Spleen (tissue), 11 donors: Measurements from ENCODE around the gene TLE1. TPM values are rescaled to one million over a fixed set of nuclear protein-coding genes. Genes with fewer than 3 reads are reported as not detected.
A peak's percentile ranks its signal among the peaks of the same experiment; 100 is the strongest.

Experiments
- DNase-seq: peaks from one replicate; pipeline ENCODE4 v3.0.0-alpha.2; 2020
- H3K27ac ChIP-seq, 8 donors: fragments of 200-600 bp; sonication (generic) in 7 of 8; 1 replicate in 4 of 8; 2 replicates in 4 of 8; pipeline versions ENCODE4 v1.5.0 to v1.8.0; 2016 to 2021; ENCODE audit warnings: inconsistent platforms in 4 of 8, mild to moderate bottlenecking in 4 of 8, moderate library complexity in 1 of 8
- H3K27me3 ChIP-seq, 7 donors: fragments of 200-600 bp; sonication (generic) in 6 of 7; replicated peaks in 1 of 7; 1 replicate in 4 of 7; 2 replicates in 3 of 7; pipeline versions ENCODE4 v1.5.0 to v1.8.0; 2016 to 2021; ENCODE audit warnings: inconsistent platforms in 3 of 7, mild to moderate bottlenecking in 1 of 7
- H3K36me3 ChIP-seq, 6 donors: fragments of 200-600 bp; sonication (generic) in 5 of 6; 1 replicate in 4 of 6; 2 replicates in 2 of 6; pipeline versions ENCODE4 v1.5.0 to v1.8.0; 2016 to 2021; ENCODE audit warnings: inconsistent platforms in 2 of 6
- H3K4me1 ChIP-seq, 6 donors: fragments of 200-600 bp; sonication (generic) in 5 of 6; 1 replicate in 3 of 6; 2 replicates in 3 of 6; pipeline versions ENCODE4 v1.5.0 to v1.8.0; 2016 to 2021; ENCODE audit warnings: inconsistent platforms in 3 of 6
- H3K4me3 ChIP-seq, 8 donors: fragments of 200-600 bp; sonication (generic) in 7 of 8; 1 replicate in 4 of 8; 2 replicates in 4 of 8; pipeline versions ENCODE4 v1.5.0 to v1.8.0; 2016 to 2021; ENCODE audit warnings: inconsistent platforms in 4 of 8, mild to moderate bottlenecking in 4 of 8, moderate library complexity in 2 of 8
- H3K9me3 ChIP-seq, 8 donors: fragments of 200-600 bp; sonication (generic) in 7 of 8; 1 replicate in 4 of 8; 2 replicates in 4 of 8; pipeline versions ENCODE4 v1.5.0 to v1.8.0; 2016 to 2021; ENCODE audit warnings: inconsistent platforms in 4 of 8
- POLR2A ChIP-seq, 3 donors: fragments of 450-650 bp; IDR thresholded peaks; one replicate each; pipeline ENCODE4 v1.5.1; 2017; ENCODE audit warnings: antibody characterized with exemption in 3 of 3, mild to moderate bottlenecking in 1 of 3
- POLR2AphosphoS5 ChIP-seq, 3 donors: sonication (generic); formaldehyde crosslinking; IDR thresholded peaks; one replicate each; pipeline ENCODE4 v1.5.1; 2017; ENCODE audit warnings: antibody characterized with exemption in 3 of 3
- WGBS, 5 donors: extraction: QIAGEN DNeasy Blood & Tissue Kit in 3 of 5; methylation state at CpG; one replicate each; pipeline versions ENCODE4 v1.1.5 to v1.1.7; 2013 to 2018; 5-methylcytosine and 5-hydroxymethylcytosine counted together
- intact Hi-C: fragments of 100-400 bp; cut with DNase I; formaldehyde crosslinking; loops from one replicate; pipeline ENCODE4 v1.15.0; 2023; ENCODE audit warnings: low total_unique reads
- polyA plus RNA-seq, 3 donors: library from polyadenylated mRNA; stranded (reverse); fragments of 200-250 nt; gene quantifications; one replicate each; pipeline ENCODE4 v1.2.1, GENCODE V29; 2013
- total RNA-seq, 7 donors: library from RNA; depleted of rRNA in 3 of 7; stranded (reverse); fragments of >200 nt in 3 of 7; fragmentation: NEBNext Ultra II Directional in 4 of 7; extraction: Animal tissue kit (Norgen Biotek cat#: 25700) in 4 of 7; gene quantifications; one replicate each; pipeline versions ENCODE4 v1.1.0 to v1.2.1, GENCODE V29; 2016 to 2021
- TF ChIP-seq, protein P1 (sequence below), 11 experiments: fragments of 200-600 bp in 7 of 11; fragments of 450-650 bp in 4 of 11; sonication (generic) in 4 of 11; IDR thresholded peaks in 8 of 11; conservative IDR thresholded peaks in 3 of 11; 1 replicate in 7 of 11; 2 replicates in 4 of 11; pipeline versions ENCODE4 v1.4.0 to v1.8.0; 2016 to 2021; ENCODE audit warnings: antibody characterized with exemption in 11 of 11, inconsistent platforms in 4 of 11, mild to moderate bottlenecking in 1 of 11
- donor health status: healthy with polysubstance abuse.
- donor health status: DM: no; HTN: no; CAD: no; lungs with moderate emphysema.
- donor health status: DM: no; HTN: no; CAD: no.
- donor health status: Bipolar disorder and iron deficiency.
- donor health status: healthy.
- donor health status: DM: no; HTN: no; CAD: no.
- donor health status: DM: yes; HTN: yes; CAD: no.

The TLE1 gene
- total and polyA plus RNA-seq, 10 donors, result 34.7 to 110 (median 60.2) TPM

DNA sequence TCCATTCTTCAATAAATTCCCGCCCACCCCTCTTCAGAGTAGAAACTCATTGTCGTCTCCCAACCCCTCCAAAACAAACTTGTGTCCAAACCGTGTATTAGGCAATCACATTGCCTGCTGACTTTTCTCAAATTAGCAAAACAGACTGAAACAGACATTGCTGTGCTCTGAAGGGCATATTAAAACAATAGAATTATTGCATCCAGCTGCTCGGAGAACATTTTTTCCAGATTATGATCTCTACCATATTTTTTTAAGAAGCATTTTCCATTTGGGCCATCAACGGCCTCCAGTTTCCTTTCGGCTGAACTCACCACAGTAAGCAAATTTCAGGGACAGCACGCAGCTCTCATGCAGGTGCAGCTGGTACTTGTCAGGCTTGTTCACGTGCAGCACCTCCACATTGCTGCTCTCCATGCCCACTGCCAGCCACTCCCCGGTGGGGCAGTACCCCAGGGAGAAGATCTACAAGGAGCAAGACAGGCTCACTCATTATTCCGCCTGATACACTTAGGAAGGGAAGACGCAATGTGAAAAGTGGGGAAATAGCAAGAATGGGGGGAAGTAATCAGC is 104.1 kb downstream of the TLE1 start:
- intact Hi-C loops, result no loop called here

DNA sequence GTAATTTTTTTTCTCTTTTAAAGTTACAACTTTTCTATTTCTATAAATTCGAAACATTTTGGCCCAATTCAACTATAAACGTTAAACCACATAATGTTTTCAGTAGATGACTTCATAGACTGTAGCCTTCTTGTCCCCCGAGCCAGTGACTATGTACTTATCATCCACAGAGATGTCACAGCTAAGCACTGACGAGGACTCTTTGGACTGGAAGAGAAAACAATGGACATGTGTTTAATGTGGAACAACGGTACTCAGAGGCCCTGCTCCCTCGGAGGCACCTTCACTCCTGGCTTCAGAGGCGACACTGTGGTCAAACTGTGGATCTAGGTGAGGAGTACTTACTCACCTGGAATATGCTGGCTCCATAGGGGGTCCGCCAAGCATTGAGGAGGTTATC is 105.2 kb downstream of the TLE1 start:
- intact Hi-C loops, result no loop called here
- WGBS, 5 donors, result 91 to 96% (median 95%) methylated on average over 8 of the region's 8 CpGs

More for the DNA sequence above, 104.1 kb downstream of the TLE1 start:
- Histone ChIP-seq H3K4me3 (no peak overlapping the region), H3K9me3 (no peaks in the 10 kb centered on the region), H3K4me1 (peaks cover 0 to 16% (median 2%) of the 10 kb centered on the region in 6 donors), H3K27ac (peak overlapping the region in 5 of 8 donors; percentile 12 to 60 (median 42)), H3K27me3 (no peaks in the 10 kb centered on the region), H3K36me3 (peaks cover 0 to 84% (median 33%) of the 10 kb centered on the region in 6 donors)
- TF ChIP-seq, protein P1, sequence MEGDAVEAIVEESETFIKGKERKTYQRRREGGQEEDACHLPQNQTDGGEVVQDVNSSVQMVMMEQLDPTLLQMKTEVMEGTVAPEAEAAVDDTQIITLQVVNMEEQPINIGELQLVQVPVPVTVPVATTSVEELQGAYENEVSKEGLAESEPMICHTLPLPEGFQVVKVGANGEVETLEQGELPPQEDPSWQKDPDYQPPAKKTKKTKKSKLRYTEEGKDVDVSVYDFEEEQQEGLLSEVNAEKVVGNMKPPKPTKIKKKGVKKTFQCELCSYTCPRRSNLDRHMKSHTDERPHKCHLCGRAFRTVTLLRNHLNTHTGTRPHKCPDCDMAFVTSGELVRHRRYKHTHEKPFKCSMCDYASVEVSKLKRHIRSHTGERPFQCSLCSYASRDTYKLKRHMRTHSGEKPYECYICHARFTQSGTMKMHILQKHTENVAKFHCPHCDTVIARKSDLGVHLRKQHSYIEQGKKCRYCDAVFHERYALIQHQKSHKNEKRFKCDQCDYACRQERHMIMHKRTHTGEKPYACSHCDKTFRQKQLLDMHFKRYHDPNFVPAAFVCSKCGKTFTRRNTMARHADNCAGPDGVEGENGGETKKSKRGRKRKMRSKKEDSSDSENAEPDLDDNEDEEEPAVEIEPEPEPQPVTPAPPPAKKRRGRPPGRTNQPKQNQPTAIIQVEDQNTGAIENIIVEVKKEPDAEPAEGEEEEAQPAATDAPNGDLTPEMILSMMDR (IDR thresholded peaks at IDR 0.05 in 8 of 11, conservative IDR thresholded peaks at IDR 0.05 in 3 of 11), result no peak
- peak in 2 of 3 donors; percentile 48 to 58 for TF ChIP-seq POLR2AphosphoS5 (IDR thresholded peaks at IDR 0.05)
- no peak for DNase-seq
- WGBS, 5 donors, result 67 to 81% (median 76%) methylated on average over 11 of the region's 11 CpGs

DNA sequence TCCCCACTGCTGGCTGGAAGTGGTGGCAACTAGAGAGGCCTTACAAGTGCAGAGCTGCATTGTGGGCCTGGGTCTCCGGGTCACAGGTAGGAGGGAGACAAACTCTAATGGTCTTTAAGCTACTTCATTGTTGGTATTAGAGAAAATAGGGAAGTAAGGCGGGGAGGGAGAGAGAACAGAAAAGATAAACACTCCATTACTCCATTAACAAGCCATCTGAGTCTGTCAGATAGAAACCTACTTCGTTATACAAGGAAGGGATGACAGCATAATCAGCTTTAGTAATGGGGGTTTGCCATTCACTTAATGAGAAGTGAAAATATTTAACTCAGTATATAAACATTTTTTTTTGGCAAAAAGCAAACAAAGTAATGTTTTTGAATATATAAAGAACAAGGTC is 107.4 kb downstream of the TLE1 start:
- Histone ChIP-seq H3K9me3 (no peaks in the 10 kb centered on the region), H3K36me3 (peaks cover 0 to 51% (median 14%) of the 10 kb centered on the region in 6 donors), H3K27ac (no peak overlapping the region), H3K27me3 (no peaks in the 10 kb centered on the region), H3K4me3 (no peak overlapping the region), H3K4me1 (peaks cover 0 to 4% (median 0%) of the 10 kb centered on the region in 6 donors)
- no peak for DNase-seq
- no peak for TF ChIP-seq POLR2AphosphoS5 (IDR thresholded peaks at IDR 0.05)
- TF ChIP-seq, protein P1 (IDR thresholded peaks at IDR 0.05 in 8 of 11, conservative IDR thresholded peaks at IDR 0.05 in 3 of 11), result no peak
- intact Hi-C loops, result no loop called here
- WGBS, 5 donors, result 51 to 71% (median 65%) methylated on average over 3 of the region's 3 CpGs

More for the DNA sequence above, 105.2 kb downstream of the TLE1 start:
- Histone ChIP-seq H3K4me3 (no peak overlapping the region), H3K36me3 (peaks cover 0 to 73% (median 22%) of the 10 kb centered on the region in 6 donors), H3K27ac (peak overlapping the region in 1 of 8 donors; percentile 60), H3K9me3 (no peaks in the 10 kb centered on the region), H3K4me1 (peaks cover 0 to 16% (median 2%) of the 10 kb centered on the region in 6 donors), H3K27me3 (no peaks in the 10 kb centered on the region)
- TF ChIP-seq POLR2A (IDR thresholded peaks at IDR 0.05) (no peak), POLR2AphosphoS5 (IDR thresholded peaks at IDR 0.05) (no peak)
- TF ChIP-seq, protein P1 (IDR thresholded peaks at IDR 0.05 in 8 of 11, conservative IDR thresholded peaks at IDR 0.05 in 3 of 11), result no peak
- DNase-seq, result no peak

DNA sequence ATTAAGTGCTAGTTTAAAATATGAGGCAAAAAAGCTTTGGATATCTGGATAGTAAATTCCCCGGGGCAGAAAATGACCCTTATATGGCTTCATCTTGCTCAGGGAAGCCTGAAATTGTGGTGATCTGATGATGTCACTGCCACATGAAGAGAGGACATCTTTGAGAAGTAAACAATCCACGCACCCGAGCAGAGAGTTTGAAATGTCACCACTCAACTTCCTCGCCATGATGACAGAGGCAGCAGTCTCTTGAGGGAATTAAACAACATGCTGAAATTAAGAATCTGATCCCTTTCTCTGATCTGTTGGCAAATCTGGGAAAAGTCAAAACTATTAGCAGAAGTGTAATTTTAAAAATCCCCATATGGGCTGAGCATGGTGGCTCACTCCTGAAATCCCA is 110.0 kb downstream of the TLE1 start:
- Histone ChIP-seq H3K27me3 (no peaks in the 10 kb centered on the region), H3K27ac (no peak overlapping the region), H3K4me3 (no peak overlapping the region), H3K9me3 (no peaks in the 10 kb centered on the region), H3K4me1 (peaks cover 0 to 11% (median 4%) of the 10 kb centered on the region in 6 donors), H3K36me3 (peaks cover 0 to 25% (median 14%) of the 10 kb centered on the region in 6 donors)
- no peak for TF ChIP-seq POLR2A (IDR thresholded peaks at IDR 0.05)
- TF ChIP-seq, protein P1 (IDR thresholded peaks at IDR 0.05 in 8 of 11, conservative IDR thresholded peaks at IDR 0.05 in 3 of 11), result no peak
- TF ChIP-seq POLR2AphosphoS5 (IDR thresholded peaks at IDR 0.05), result no peak
- intact Hi-C loops, result no loop called here
- no peak for DNase-seq
- 76 to 92% (median 87%) methylated on average over 4 of the region's 4 CpGs for WGBS, 5 donors
